ENCODE data around the gene RNF223. TPM values are rescaled to one million over a fixed set of nuclear protein-coding genes. Genes with fewer than 3 reads are reported as not detected.
"Not testable (repeated sequence)": the region's sequence is repeated elsewhere in the genome, so short reads cannot be mapped to it uniquely, and the experiment has no call there.

Gene RNF223
- total RNA-seq, 4 donors from 2014 or later = not detected

GRCh38 chr1:1060281-1061000 lies 13.7 kb downstream of the RNF223 start:
- TF ChIP-seq EP300 (IDR thresholded peaks at IDR 0.05) = no peak
- no peak for TF ChIP-seq POLR2A (IDR thresholded peaks at IDR 0.05)
- TF ChIP-seq CTCF (IDR thresholded peaks at IDR 0.05) = no peak
- peaks cover 0 to 84% of the 10 kb centered on the region in 2 donors for H3K27me3 ChIP-seq

GRCh38 chr1:1059494-1060280 lies 14.4 kb downstream of the RNF223 start:
- no peaks in the 10 kb centered on the region for H3K9me3 ChIP-seq
- peak overlapping the region in 1 of 4 donors; percentile 10 for H3K27ac ChIP-seq
- peaks cover 0 to 12% (median 0%) of the 10 kb centered on the region in 3 donors for H3K36me3 ChIP-seq
- H3K4me3 ChIP-seq = peak overlapping the region; percentile 24 to 55 (median 44)
- peak; percentile 82 to 85 for DNase-seq (ENCODE audit: low spot score in 2 of 2)
- no peak for TF ChIP-seq EP300 (IDR thresholded peaks at IDR 0.05)
- TF ChIP-seq POLR2A (IDR thresholded peaks at IDR 0.05) = no peak
- TF ChIP-seq CTCF (IDR thresholded peaks at IDR 0.05) = no peak
- peaks cover 0 to 81% of the 10 kb centered on the region in 2 donors for H3K27me3 ChIP-seq
- peaks cover 0 to 56% (median 17%) of the 10 kb centered on the region in 4 donors for H3K4me1 ChIP-seq
- WGBS, 2 donors = 5 to 7% methylated on average over 34 to 47 of the region's 69 CpGs

More at GRCh38 chr1:1060281-1061000, 13.7 kb downstream of the RNF223 start:
- Histone ChIP-seq H3K4me3 (no peak overlapping the region), H3K4me1 (peaks cover 0 to 56% (median 17%) of the 10 kb centered on the region in 4 donors), H3K9me3 (no peaks in the 10 kb centered on the region), H3K36me3 (peaks cover 0 to 5% (median 0%) of the 10 kb centered on the region in 3 donors), H3K27ac (no peak overlapping the region)
- 58 to 60% methylated on average over 38 of the region's 38 CpGs for WGBS, 2 donors
- DNase-seq (ENCODE audit: low spot score in 2 of 2) = no peak

GRCh38 chr1:1058921-1059493 lies 15.1 kb downstream of the RNF223 start:
- peak overlapping the region; percentile 24 to 55 (median 44) for H3K4me3 ChIP-seq
- WGBS, 2 donors = 1 to 2% methylated on average over 42 to 44 of the region's 48 CpGs
- no peaks in the 10 kb centered on the region for H3K9me3 ChIP-seq
- H3K4me1 ChIP-seq = peaks cover 0 to 53% (median 15%) of the 10 kb centered on the region in 4 donors
- H3K27me3 ChIP-seq = peaks cover 0 to 74% of the 10 kb centered on the region in 2 donors
- DNase-seq (ENCODE audit: low spot score in 2 of 2) = no peak
- peaks cover 0 to 19% (median 0%) of the 10 kb centered on the region in 3 donors for H3K36me3 ChIP-seq
- TF ChIP-seq CTCF (IDR thresholded peaks at IDR 0.05) (peak in 1 of 5 experiments; percentile 9), EP300 (IDR thresholded peaks at IDR 0.05) (no peak)
- peak overlapping the region in 1 of 4 donors; percentile 10 for H3K27ac ChIP-seq

GRCh38 chr1:1058088-1058905 lies 15.8 kb downstream of the RNF223 start:
- H3K27me3 ChIP-seq = peaks cover 0 to 67% of the 10 kb centered on the region in 2 donors
- no peak for TF ChIP-seq CTCF (IDR thresholded peaks at IDR 0.05)
- TF ChIP-seq POLR2A (IDR thresholded peaks at IDR 0.05) = no peak
- TF ChIP-seq EP300 (IDR thresholded peaks at IDR 0.05) = no peak
- no peak for DNase-seq (ENCODE audit: low spot score in 2 of 2)
- peaks cover 0 to 48% (median 11%) of the 10 kb centered on the region in 4 donors for H3K4me1 ChIP-seq
- WGBS, 2 donors = 8 to 16% methylated on average over 24 of the region's 24 CpGs
- peak overlapping the region in 1 of 4 donors; percentile 10 for H3K27ac ChIP-seq
- peak overlapping the region in 2 of 4 donors; percentile 46 to 55 for H3K4me3 ChIP-seq
- no peaks in the 10 kb centered on the region for H3K9me3 ChIP-seq
- peaks cover 0 to 26% (median 0%) of the 10 kb centered on the region in 3 donors for H3K36me3 ChIP-seq

- peaks cover 0 to 32% (median 0%) of the 10 kb centered on the region in 3 donors for H3K36me3 ChIP-seq
- not testable (repeated sequence) for H3K9me3 ChIP-seq; DNase-seq (ENCODE audit: low spot score in 2 of 2); H3K4me3 ChIP-seq; H3K27ac ChIP-seq
- H3K27me3 ChIP-seq = peaks cover 0 to 61% of the 10 kb centered on the region in 2 donors
- WGBS, 2 donors = 40 to 52% methylated on average over 15 of the region's 15 CpGs
- peaks cover 0 to 44% (median 11%) of the 10 kb centered on the region in 4 donors for H3K4me1 ChIP-seq
Measured at GRCh38 chr1:1057769-1058087, 16.4 kb downstream of the RNF223 start.

Data from tibial nerve (tissue), 4 donors.